Esophagus muscularis mucosa (tissue), 3 donors: ENCODE measurements around the gene NRARP.

Experiments
- POLR2A ChIP-seq: fragments of 450-650 bp; IDR thresholded peaks from one replicate; pipeline ENCODE4 v1.6.1; 2017; ENCODE audit warnings: antibody characterized with exemption, moderate library complexity, mild to moderate bottlenecking, low read depth
- TF ChIP-seq, protein P1 (sequence below), 3 experiments: fragments of 200-600 bp in 2 of 3; fragments of 450-650 bp in 1 of 3; sonication (generic) in 2 of 3; IDR thresholded peaks; one replicate each; pipeline ENCODE4 v1.5.1; 2017 to 2019; ENCODE audit warnings: antibody characterized with exemption in 3 of 3, mild to moderate bottlenecking in 2 of 3, moderate library complexity in 1 of 3

DNA sequence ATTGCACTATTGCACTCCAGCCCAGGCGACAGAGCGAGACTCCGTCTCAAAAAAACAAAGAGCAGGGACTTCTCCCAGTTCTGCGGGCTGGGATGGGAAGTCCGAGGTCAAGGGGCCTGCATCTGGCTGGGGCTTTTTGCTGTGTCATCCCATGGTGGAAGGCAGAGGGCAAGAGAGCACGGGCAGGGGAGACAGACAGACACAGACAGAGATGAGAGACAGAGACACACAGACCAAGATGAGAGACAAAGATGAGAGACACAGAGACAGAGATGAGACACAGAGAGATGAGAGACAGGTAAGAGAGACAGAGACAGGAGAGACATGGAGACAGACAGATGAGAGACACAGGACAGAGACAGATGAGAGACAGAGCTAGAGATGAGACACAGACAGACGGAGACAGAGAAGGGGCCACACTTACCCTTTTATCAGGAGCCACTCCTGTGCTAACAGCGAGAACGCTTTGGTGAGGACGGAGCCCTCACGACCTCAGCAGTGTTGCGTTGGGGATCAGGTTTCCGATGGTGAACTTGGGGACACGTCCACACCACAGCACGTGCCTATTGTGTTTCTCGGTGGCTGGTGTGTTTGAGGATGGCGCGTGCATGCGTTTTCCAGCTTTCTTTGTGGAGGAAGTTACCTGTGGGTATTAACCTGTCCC, 33.4 kb downstream of the NRARP start:
- no peak for TF ChIP-seq POLR2A
- TF ChIP-seq, protein P1, sequence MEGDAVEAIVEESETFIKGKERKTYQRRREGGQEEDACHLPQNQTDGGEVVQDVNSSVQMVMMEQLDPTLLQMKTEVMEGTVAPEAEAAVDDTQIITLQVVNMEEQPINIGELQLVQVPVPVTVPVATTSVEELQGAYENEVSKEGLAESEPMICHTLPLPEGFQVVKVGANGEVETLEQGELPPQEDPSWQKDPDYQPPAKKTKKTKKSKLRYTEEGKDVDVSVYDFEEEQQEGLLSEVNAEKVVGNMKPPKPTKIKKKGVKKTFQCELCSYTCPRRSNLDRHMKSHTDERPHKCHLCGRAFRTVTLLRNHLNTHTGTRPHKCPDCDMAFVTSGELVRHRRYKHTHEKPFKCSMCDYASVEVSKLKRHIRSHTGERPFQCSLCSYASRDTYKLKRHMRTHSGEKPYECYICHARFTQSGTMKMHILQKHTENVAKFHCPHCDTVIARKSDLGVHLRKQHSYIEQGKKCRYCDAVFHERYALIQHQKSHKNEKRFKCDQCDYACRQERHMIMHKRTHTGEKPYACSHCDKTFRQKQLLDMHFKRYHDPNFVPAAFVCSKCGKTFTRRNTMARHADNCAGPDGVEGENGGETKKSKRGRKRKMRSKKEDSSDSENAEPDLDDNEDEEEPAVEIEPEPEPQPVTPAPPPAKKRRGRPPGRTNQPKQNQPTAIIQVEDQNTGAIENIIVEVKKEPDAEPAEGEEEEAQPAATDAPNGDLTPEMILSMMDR (IDR thresholded peaks at IDR 0.05) = no peak
